HG03135 (cell line): ENCODE data around the gene ZNF688.

Experiments
- ATAC-seq: cut with Tn5 transposase; IDR thresholded peaks from one replicate; pipeline ENCODE4 v1.9.1; 2021; ENCODE audit warnings: mild to moderate bottlenecking, moderate library complexity; ENCODE audit not compliant: unreplicated experiment

The ZNF688 gene

GRCh38 chr16:30585400-30586191 lies 14.1 kb upstream of the ZNF688 start, which contains the start of gene ZNF785:
ZNF785 (minus strand) TSS chr16:30585697; CDS start chr16:30585611, 86 bp downstream.
- ATAC-seq, result peak; percentile 91

- peak; percentile 30 for ATAC-seq
Measured at GRCh38 chr16:30585022-30585399, 13.5 kb upstream of the ZNF688 start.

GRCh38 chr16:30582611-30583340 lies 11.3 kb upstream of the ZNF688 start:
- no peak for ATAC-seq

GRCh38 chr16:30581457-30581856 lies 9.9 kb upstream of the ZNF688 start:
- no peak for ATAC-seq

- ATAC-seq, result no peak
Measured at GRCh38 chr16:30574678-30575077, 3.2 kb upstream of the ZNF688 start.

- ATAC-seq, result no peak
Measured at GRCh38 chr16:30570636-30571444, 674 bp downstream of the ZNF688 start.

GRCh38 chr16:30569746-30570635 lies 1.5 kb downstream of the ZNF688 start:
- no peak for ATAC-seq

GRCh38 chr16:30569281-30569680 lies 2.2 kb downstream of the ZNF688 start:
- ATAC-seq, result no peak

- no peak for ATAC-seq
Measured at GRCh38 chr16:30567991-30568638, 3.4 kb downstream of the ZNF688 start.

- no peak for ATAC-seq
Measured at GRCh38 chr16:30567160-30567990, 4.1 kb downstream of the ZNF688 start.

GRCh38 chr16:30566531-30566930 lies 5.0 kb downstream of the ZNF688 start:
- ATAC-seq, result no peak

- ATAC-seq, result no peak
Measured at GRCh38 chr16:30565984-30566383, 5.5 kb downstream of the ZNF688 start.

GRCh38 chr16:30565526-30565925 lies 6.0 kb downstream of the ZNF688 start:
- ATAC-seq, result no peak

GRCh38 chr16:30562021-30562420 lies 9.5 kb downstream of the ZNF688 start:
- ATAC-seq, result no peak

GRCh38 chr16:30561089-30561816 lies 10.3 kb downstream of the ZNF688 start:
- ATAC-seq, result no peak

- no peak for ATAC-seq
Measured at GRCh38 chr16:30559690-30560089, 11.8 kb downstream of the ZNF688 start.

- ATAC-seq, result no peak
Measured at GRCh38 chr16:30558789-30559377, 12.6 kb downstream of the ZNF688 start.
